DMS79 (cell line): ENCODE measurements around the gene PLEKHG3.

Experiments used
- DNase-seq: peaks from one replicate; lab custom pipeline; 2025; lab: John Stamatoyannopoulos, UW

PLEKHG3 gene

DNA sequence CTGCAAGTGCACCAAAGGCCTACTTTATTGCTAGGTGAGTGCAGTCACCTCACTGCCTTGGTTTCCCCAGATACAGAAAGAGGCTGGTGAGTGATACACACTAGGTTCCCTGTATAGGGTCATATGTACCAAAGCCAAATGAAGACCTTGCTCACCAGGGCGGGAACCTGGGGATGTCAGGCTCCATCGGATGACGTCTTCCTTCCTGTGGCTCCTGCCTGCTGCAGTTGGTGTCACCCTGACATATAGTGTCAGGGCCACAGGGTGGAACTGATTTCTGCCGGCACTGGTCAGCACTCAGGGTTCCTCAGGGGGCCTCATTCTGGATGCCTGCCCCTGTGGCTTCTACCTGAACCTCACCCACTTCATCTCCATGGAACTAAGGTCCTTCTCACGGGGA is 43.1 kb downstream of the PLEKHG3 start:
- DNase-seq = no peak

GRCh38 chr14:64748521-64748920 is 44.3 kb downstream of the PLEKHG3 start:
- DNase-seq = no peak

GRCh38 chr14:64748995-64749714 is 44.9 kb downstream of the PLEKHG3 start:
- DNase-seq = no peak

DNA sequence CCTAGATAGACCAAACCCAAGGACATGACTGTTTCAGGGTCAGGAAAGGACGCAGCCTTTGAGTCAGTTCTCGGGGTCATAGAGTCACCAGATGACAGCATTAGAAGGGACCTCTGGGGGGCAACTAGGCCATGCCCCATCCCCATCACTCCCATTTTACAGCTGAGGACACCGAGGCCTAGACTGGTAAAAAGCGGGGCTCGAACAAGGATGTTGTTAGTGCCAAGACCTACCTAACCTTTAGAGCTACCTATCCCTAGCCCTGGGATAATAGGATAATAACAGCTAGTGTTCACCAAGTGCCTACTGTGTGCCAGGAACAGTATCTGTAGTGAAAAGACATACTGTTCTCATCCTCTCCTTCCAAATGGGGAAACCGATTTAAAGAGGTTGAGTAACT is 48.7 kb downstream of the PLEKHG3 start:
- DNase-seq = no peak

GRCh38 chr14:64753374-64753773 is 49.1 kb downstream of the PLEKHG3 start:
- no peak for DNase-seq

- DNase-seq = no peak
Measured at GRCh38 chr14:64753999-64754398, 49.8 kb downstream of the PLEKHG3 start.

DNA sequence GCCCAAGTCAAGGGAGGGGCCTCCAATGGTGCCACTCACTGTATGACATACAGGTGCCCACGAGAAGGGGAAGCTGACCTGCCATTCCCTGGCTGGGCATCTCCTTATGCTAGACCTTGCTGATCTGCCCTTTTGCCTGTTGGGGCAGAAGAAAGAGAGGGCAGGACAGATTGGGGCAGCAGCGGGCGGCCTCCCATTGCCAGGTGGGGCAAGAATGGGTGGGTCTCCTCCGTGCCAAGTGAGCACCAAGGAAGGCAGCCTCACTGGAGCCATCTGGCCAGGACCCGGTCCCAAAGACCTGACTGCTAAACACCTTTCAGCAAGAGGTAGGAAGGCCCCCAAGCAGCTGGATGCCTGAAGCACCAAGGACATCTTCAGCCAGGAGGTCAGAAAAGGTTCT is 50.5 kb downstream of the PLEKHG3 start:
- no peak for DNase-seq

GRCh38 chr14:64755781-64756221 is 51.6 kb downstream of the PLEKHG3 start:
- DNase-seq = peak; percentile 20

DNA sequence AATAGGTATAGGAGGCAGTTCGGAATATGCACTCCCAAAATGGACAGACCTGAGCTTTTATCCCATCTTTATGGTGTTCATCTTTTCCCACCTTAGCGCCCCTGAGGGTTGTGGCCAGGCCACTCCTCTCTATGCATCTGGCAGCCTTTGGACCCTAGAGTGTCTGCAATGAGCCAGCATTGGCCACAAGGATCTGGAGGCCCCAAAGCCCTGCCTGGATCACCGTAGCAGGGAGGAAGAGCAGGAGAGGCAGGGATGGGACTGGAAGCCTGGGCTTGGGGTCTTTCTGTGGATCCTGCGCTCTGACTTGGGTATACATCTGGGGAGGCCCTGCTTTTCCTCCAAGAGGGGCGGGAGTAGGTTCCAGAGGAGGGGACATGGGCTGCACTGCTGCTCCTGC is 52.5 kb downstream of the PLEKHG3 start:
- no peak for DNase-seq

DNA sequence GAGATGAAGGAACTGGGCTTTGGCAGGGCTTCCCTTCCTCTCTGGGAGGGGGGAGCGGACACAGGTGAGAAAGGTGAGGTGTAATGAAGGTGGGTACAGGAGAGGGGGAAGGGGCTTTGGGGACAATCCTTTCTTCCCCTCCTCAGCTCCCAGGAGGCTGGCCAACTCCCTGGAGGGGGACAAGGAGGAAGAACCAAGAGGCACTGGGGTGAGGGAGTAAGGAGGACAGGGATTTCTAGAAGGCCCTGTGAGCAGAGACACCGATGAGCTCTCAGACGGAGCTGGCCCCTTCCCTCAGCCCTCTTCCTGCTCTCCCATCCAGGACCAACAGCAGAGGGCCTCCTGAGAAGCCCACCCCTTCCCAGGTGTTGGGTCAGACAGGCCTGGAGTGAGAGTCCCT is 53.4 kb downstream of the PLEKHG3 start:
- DNase-seq = no peak

DNA sequence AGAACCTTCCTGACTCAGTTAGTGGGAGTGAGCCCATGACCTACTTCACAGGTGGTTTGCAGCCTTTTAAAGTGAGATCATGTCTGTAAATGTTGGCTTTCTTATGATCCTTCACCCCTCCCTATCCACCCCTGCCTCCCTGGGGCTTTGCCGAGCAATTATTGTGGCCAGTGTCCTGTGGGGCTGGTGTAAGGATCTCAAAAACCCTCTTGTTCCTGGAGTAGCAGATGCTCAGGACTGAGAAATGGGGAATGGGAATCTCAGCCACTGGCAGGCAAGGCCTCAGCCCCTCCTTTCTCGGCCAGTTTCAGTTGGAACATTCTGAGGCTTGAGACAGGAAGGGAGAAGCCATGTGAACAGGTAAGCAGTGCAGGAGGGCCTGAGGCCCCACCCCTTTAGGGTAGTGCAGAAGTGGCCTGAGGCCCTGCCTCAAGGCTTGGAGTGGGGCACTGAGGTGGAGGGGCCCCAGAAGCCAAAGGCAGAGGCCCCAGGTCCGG is 53.8 kb downstream of the PLEKHG3 start:
- peak; percentile 37 for DNase-seq

GRCh38 chr14:64758691-64759554 is 54.7 kb downstream of the PLEKHG3 start:
- DNase-seq = no peak

DNA sequence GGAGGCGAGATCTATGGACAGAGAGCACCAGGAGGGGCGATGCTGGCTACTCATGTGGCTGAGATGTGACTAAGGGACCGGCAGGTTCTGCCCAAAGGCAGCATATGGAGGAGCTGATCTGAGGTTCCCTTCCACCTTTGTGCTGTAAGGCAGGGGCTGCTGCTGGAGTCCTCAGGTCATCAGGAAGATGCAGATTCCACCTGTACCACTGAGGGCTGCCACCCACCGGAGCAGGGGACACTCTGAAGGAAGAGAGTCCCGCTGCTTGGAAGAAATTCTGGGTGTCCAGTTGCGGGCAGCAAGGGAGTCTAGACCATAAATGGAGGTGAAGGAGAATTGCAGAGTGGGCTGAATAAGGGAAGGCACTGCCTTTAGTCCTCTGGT is 55.3 kb downstream of the PLEKHG3 start:
- no peak for DNase-seq

- no peak for DNase-seq
Measured at GRCh38 chr14:64760146-64760755, 56.0 kb downstream of the PLEKHG3 start.

DNA sequence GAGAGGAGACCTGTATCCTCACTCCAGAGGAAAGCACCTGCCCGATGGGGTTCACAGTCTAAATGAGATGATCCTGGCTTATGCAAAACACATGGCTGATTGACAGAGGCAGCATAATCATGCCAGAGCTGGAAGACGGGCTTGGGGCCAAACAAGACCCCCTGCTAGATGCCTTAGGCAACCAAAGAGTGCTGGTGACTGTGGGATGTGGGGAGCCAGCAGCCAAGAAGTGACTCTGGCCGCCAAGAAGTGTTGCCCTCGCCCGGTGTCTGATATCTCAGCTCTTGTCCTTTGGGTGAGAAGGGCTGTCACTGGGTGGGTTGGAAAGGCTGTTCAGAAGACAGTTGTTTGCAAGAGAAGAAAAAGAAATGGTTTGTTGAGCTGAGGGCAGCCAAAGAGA is 56.7 kb downstream of the PLEKHG3 start:
- DNase-seq = peak; percentile 48

DNA sequence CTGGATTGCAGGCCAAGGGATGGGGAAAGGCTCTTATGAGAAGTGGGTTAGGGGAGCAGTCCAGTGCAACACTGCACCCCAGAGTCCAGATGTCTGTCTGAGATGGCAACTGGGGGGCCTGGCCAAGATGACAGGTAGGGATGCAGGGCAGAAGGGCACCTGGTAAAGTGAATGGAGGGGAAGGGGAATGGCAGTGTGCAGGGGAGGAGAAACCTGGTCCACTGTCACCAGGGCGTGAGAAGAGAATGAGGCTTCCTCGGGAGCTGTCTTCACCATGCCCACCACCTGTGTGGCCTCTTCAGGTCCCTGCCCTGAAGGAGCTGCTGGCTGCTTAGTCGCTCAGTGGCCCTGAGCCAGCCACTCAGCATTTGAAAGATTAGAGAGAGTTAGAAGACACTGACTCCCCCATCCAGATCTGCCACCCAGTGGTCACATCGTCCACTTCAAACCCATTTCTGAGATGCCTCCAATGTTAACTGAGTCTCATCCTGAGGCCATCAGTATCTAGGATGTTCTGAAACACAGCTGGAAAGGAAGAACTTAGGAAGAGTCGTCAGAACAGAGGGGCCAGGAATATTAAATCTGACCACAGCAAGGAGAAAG is 57.3 kb downstream of the PLEKHG3 start:
- peak; percentile 90 for DNase-seq

- peak; percentile 91 for DNase-seq
Measured at GRCh38 chr14:64762044-64763034, 58.1 kb downstream of the PLEKHG3 start.

DNA sequence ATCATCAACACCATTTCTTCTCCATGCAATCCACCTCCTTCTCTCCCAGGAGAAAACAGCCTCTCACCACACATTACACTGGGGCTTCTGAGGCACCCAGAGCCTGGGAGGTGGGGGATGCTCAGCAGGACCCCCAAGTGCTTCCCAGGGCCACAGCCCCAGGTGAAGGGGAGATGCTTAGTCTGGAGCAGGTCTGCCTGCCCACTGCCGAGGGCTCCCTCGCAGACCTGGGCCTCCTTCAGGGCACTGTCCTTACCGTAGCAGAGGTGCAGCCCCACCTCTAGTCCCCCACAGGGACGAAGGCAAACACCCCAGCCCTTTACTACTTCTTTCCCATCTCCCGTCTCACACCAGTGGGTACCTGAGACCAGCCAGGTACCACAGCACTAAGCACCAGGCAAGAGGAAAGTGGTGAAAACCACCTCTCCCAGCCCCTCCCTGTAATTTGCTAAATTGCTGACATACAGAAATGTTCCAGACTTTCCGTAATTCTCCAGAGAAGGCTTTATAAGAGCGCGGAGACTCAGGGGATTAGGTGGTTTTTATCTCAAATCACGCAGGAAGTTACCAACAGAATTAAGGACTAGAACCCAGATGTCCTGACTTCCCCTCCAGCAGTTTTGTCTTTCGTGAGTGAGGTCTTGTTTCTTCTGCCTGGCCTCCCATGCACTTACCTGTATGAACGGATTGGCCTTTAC is 59.0 kb downstream of the PLEKHG3 start:
- no peak for DNase-seq

- DNase-seq = no peak
Measured at GRCh38 chr14:64763801-64764621, 59.8 kb downstream of the PLEKHG3 start.
